ENCODE data around the gene PHRF1.

DNA sequence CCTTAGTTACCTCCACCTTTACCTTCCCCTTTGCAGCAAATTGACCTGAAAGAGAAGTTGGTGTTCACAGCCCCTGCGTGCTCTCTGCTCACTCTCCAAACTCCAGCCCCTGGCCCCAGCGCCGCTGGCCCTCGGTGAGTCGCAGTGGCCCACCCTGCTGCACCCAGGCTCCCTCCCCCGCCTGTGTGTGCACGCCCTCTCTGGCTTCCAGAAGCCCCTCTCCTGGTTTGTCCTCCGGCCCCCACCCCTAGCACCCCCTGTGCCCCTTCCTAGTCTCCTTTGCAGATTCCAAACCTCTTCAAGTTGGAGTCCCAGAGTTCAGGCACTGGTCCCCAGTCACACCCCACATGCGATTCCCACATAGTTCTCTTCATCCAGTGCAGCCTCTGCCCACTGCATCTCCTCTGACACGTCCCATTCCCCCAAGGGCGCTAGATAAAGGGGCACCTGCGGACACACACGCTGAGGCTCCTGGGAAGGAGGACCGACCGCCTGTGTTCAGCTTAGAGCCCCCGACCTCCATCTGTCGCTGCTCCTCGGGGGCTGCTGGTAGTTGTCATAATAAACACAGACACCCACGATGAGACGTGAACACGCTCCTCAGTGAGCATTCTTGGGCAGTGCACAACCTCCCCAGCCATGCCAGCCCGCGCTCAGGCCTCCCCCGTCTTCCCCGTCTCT lies 1.5 kb upstream of the PHRF1 start:
- TF ChIP-seq, protein P1, sequence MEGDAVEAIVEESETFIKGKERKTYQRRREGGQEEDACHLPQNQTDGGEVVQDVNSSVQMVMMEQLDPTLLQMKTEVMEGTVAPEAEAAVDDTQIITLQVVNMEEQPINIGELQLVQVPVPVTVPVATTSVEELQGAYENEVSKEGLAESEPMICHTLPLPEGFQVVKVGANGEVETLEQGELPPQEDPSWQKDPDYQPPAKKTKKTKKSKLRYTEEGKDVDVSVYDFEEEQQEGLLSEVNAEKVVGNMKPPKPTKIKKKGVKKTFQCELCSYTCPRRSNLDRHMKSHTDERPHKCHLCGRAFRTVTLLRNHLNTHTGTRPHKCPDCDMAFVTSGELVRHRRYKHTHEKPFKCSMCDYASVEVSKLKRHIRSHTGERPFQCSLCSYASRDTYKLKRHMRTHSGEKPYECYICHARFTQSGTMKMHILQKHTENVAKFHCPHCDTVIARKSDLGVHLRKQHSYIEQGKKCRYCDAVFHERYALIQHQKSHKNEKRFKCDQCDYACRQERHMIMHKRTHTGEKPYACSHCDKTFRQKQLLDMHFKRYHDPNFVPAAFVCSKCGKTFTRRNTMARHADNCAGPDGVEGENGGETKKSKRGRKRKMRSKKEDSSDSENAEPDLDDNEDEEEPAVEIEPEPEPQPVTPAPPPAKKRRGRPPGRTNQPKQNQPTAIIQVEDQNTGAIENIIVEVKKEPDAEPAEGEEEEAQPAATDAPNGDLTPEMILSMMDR (conservative IDR thresholded peaks at IDR 0.05; ENCODE audit: low read depth, low read length), result no peak
- TF ChIP-seq POLR2A (IDR thresholded peaks at IDR 0.05; ENCODE audit: low read depth, low read length) (no peak), BHLHE40 (IDR thresholded peaks at IDR 0.05; ENCODE audit: low read depth, low read length) (no peak), MXI1 (IDR thresholded peaks at IDR 0.05; ENCODE audit: borderline replicate concordance, low read depth, low read length) (no peak), CHD1 (IDR thresholded peaks at IDR 0.05; ENCODE audit: low read depth, low read length) (no peak), MAFK (IDR thresholded peaks at IDR 0.05; ENCODE audit: low read depth, low read length) (no peak), RAD21 (IDR thresholded peaks at IDR 0.05; ENCODE audit: low read length) (no peak)

Data from IMR-90 (cell line).